Fibroblast of mammary gland (primary cell): ENCODE measurements around the gene DHCR24.
"Not testable (repeated sequence)": the region's sequence is repeated elsewhere in the genome, so short reads cannot be mapped to it uniquely, and the experiment has no call there.

Source experiments
- DNase-seq: peaks from one replicate; pipeline ENCODE4 v3.0.0-alpha.2; 2010; ENCODE audit warnings: low read depth
- H3K4me3 ChIP-seq: 2 replicates; pipeline ENCODE4 v1.5.1; 2011; ENCODE audit warnings: low read depth, mild to moderate bottlenecking, low read length, moderate library complexity; ENCODE audit not compliant: control insufficient read depth
- TF ChIP-seq, protein P1 (sequence below): conservative IDR thresholded peaks from 2 replicates; pipeline ENCODE4 v1.5.1; 2011; ENCODE audit warnings: low read depth, low read length, inconsistent platforms; ENCODE audit not compliant: control insufficient read depth, insufficient read depth

Gene DHCR24, protein sequence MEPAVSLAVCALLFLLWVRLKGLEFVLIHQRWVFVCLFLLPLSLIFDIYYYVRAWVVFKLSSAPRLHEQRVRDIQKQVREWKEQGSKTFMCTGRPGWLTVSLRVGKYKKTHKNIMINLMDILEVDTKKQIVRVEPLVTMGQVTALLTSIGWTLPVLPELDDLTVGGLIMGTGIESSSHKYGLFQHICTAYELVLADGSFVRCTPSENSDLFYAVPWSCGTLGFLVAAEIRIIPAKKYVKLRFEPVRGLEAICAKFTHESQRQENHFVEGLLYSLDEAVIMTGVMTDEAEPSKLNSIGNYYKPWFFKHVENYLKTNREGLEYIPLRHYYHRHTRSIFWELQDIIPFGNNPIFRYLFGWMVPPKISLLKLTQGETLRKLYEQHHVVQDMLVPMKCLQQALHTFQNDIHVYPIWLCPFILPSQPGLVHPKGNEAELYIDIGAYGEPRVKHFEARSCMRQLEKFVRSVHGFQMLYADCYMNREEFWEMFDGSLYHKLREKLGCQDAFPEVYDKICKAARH

DNA sequence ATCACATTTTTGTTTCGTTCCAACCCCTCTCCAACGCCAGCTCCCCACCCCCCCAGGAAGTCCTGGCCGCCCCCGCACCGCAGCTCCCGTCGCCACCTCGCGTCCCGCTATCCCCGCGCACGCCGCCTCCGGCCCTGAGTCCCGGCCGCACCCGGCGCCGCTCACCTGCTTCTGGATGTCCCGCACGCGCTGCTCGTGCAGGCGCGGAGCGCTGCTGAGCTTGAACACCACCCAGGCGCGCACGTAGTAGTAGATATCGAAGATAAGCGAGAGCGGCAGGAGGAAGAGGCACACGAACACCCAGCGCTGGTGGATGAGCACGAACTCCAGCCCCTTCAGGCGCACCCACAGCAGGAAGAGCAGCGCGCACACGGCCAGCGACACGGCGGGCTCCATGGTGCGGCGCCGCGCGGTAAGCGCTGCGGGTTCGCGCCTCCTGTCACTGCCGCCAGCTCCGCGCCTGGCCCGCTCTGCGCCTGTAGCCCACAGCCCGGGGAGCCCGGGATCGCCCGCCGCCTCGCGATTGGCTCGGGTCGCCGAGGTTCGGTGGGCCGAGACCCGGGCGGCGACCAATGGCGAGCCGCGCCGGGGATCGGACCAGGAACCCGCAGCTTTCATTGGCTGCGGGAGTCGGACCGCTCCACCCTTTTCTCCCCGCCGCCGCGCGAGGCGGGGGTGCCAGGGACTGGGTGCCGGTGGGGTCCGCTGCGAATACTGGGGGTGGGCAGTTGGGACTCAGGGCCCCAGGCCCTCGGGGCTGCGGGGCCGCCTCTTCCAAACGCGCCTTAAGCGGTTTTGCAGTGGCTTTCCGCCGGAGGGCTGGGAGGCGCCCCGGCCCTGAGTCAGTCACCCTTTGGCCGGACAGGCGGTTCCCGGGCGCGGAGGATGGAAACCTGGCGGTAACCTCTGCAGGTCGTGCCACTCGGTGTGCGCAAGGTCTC, at the start of gene DHCR24:
Gene DHCR24 (minus strand): TSS at position 472 of the 941 bp plus-strand sequence. CDS start 76 bp downstream, at position 396.
- DNase-seq: peak; percentile 72

DNA sequence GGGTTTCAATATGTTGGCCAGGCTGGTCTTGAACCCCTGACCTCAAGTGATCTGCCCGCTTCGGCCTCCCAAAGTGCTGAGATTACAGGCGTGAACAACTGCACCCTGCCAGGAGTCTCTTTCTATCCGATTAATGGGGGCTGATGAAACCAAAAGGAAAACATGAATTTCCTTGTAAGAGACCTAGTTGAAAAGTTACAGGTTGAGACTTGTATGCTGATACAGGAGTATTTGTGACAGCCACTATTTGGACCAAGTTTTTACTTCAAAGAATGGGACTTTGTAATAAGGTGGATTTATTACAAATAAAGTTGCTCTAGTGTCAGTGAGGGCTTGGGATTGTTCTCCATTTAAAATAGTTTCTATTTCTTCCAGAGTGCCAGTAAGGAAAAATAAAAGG, 49.8 kb upstream of the DHCR24 start:
- TF ChIP-seq, protein P1, sequence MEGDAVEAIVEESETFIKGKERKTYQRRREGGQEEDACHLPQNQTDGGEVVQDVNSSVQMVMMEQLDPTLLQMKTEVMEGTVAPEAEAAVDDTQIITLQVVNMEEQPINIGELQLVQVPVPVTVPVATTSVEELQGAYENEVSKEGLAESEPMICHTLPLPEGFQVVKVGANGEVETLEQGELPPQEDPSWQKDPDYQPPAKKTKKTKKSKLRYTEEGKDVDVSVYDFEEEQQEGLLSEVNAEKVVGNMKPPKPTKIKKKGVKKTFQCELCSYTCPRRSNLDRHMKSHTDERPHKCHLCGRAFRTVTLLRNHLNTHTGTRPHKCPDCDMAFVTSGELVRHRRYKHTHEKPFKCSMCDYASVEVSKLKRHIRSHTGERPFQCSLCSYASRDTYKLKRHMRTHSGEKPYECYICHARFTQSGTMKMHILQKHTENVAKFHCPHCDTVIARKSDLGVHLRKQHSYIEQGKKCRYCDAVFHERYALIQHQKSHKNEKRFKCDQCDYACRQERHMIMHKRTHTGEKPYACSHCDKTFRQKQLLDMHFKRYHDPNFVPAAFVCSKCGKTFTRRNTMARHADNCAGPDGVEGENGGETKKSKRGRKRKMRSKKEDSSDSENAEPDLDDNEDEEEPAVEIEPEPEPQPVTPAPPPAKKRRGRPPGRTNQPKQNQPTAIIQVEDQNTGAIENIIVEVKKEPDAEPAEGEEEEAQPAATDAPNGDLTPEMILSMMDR: no peak

More for the DNA sequence above, at the start of gene DHCR24:
- TF ChIP-seq, protein P1: no peak
- peak within 1 kb of the TSS; percentile 91 for H3K4me3 ChIP-seq

DNA sequence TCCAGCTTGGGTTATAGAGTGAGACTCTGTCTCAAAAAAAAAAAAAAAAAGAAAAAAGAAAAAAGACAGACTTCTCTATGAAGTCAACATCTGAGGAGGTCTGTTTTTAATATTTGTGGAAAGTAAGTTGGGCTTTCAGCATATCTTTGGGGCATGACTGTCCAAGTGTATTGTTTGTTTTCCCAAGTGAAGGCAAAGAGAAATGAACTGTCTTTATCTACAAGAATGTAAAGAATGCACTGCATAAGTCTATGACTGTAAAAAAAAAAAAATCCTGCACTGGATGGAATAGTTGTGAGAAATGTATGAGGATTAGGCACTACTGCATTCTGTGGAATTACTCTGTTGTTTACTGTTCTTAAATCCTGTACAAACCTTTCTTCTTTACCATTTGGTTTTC, 47.9 kb upstream of the DHCR24 start:
- DNase-seq: peak; percentile 86
- TF ChIP-seq, protein P1: no peak
- H3K4me3 ChIP-seq: no peak overlapping the region

More for the DNA sequence above, 49.8 kb upstream of the DHCR24 start:
- no peak for DNase-seq
- H3K4me3 ChIP-seq: no peak overlapping the region

DNA sequence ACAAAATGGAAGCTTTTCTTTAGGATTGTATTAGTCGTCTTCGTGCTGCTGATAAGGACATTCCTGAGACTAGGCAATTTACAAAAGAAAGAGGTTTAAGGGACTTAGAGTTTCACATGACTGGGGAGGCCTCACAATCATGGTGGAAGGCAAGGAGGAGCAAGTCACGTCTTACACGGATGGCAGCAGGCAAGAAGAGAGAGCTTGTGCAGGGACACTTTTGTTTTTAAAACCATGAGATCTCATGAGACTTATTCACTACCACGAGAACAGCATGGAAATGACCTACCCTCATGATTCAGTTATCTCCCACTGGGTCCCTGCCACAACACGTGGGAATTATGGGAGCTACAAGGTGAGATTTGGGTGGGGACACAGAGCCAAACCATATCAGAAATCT, 47.1 kb upstream of the DHCR24 start:
- peak; percentile 5 for DNase-seq

DNA sequence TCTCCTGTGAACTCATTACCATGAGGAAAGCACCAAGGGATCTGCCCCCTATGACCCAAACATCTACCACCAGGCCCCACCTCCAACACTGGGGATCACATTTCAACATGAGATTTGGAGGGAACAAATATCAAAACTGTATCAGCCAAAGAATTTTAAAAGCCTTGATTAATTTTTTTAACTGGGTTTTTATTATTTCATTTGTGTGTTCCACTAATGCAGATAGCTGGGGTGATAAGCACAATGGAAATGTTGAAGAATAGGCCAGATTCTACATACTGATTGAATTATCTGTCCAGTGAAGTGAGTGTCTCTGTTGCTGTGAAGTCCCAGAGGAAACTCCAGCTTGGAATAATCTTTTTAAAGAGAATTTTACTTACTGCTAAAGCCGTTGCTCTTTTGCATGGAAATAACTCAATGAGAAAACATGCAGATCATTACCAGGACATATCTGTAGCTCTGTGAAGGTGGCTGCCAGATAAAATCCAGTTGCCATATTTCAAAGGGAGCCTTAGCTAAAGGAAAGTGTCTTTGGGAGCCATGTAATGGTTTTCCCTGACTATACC, 44.4 kb upstream of the DHCR24 start:
- no peak overlapping the region for H3K4me3 ChIP-seq
- TF ChIP-seq, protein P1: no peak
- no peak for DNase-seq

More for the DNA sequence above, 47.1 kb upstream of the DHCR24 start:
- H3K4me3 ChIP-seq: not testable (repeated sequence)

DNA sequence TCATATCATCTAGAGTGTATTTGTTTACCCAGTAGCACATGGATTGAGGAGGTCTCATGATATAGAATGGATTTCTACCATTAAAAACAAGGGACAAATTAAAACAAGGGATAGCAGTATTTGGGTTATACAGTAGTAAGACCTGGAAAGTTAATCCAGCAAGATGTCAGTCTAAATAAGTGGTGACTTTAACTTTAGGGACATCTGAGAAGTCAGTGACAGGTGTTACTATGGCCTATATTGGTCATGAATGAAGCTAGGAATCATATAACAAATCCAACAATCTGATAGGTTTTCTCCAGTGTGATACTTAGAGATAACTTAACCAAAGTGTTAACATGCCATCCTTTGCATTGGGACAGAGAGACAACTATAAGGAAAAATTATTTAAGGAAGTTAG, 42.7 kb upstream of the DHCR24 start:
- TF ChIP-seq, protein P1: no peak
- H3K4me3 ChIP-seq: no peak overlapping the region
- DNase-seq: no peak
